HS-27A (cell line): Measurements from ENCODE around the gene MGMT.

Experiments used
- DNase-seq: peaks from one replicate; pipeline ENCODE4 v3.0.0-alpha.2; 2012; ENCODE audit warnings: low read depth, missing footprints

Gene MGMT

DNA sequence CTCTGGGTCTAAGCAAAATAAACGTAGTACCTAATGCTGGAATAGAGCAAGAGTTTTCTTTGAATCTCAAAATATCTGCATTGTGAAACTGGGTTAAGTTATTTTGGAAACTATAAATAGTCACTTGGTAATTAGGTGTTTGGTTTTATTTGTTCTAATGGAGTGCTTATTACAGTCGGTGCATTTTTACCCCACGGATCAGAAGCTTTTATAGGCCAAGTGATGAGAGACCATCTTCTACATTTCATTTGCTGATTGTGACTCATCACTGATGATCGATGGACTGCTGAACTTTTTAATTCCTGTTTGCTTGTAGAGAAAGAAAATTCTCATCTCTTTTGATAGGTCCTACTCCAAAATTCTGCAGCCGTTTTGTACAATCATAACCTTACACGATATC is 28.2 kb downstream of the MGMT start:
- DNase-seq: no peak

DNA sequence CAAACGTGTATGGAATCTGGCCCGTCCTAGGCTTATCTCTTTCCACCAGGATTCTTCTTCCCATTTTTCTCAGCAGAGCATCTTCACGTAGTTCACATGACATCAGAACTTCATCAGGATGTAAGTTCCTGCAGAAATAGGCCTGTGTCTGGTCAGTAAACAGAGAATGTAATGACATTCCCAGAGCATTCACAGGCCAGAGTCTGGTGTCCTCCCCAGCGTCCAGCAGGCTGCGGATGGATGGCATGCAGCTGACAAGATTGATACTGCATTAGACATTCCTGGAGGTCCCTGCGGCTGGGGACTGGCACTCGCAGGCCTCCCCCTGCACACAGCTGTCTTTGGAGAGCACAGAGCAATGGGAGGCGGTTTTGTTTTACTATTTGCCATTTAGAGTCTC is 28.7 kb downstream of the MGMT start:
- no peak for DNase-seq

DNA sequence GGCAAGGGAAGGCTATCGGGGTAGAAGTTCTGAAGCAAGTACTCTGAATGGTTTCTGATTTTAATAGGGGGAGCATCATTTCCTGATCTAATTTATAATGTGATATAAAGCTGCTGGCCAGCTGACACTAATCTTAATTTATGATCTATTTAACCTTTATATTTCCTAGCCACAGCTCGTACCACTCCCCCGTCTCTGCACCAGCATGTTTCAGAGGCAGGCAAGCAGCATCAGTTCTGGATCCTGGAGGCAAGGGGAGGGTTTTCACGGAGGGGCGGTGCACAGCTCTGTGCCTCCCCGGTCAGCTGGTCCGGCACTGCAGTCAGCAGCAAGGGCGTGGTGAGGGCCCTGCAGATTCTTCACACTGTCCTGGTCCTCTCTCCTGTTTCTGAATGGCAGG is 30.0 kb downstream of the MGMT start:
- DNase-seq: no peak

DNA sequence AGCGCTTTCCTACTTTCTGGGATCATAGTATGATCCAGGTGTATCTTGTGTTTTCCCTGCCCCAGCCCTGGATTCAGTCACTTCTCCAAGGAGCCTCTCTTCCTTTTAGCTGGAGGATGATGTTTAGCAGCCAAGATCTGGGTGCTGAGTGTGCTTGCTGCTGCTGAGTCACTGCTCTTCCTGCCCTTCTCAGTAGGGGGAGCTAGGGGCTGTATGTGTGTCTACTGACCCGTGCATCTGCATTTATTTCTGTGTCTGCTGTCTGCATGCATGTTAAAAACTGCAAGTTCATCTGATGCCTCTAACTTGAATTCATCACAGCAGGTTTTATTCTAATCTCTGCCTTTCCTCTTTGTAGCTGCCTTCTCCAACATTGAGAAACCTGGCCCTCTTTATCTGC is 31.6 kb downstream of the MGMT start:
- no peak for DNase-seq

DNA sequence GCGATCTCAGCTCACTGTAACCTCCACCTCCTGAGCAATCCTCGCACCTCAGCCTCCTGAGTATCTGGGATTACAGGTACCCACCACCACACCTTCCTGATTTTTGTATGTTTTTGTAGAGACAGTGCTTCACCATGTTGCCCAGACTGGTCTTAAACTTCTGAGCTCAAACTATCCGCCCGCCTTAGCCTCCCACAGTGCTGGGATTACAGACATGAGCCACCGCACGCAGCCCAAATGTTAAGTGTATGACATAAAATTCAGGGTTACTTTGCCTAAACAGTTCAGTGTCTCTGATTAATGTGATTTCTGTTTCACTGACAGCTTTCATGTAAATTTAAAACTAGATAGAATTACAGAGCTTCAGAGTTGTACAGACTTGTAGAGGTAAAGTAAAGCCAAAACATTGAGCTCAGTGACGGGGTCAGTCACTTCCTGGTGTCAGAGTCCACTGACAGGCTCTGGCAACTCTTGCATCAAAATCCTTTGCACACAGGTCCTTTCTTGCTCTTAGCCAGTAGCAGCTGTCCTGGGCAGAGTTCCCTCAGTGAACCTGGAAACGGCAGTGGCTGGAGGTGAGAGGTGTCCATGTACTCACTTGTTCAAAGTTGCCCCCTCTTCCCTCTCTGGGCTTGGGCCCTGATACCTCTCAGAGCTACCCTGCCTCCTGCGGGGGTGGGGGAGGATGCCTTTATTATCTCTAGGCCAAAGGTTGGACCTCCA is 33.7 kb downstream of the MGMT start:
- no peak for DNase-seq

DNA sequence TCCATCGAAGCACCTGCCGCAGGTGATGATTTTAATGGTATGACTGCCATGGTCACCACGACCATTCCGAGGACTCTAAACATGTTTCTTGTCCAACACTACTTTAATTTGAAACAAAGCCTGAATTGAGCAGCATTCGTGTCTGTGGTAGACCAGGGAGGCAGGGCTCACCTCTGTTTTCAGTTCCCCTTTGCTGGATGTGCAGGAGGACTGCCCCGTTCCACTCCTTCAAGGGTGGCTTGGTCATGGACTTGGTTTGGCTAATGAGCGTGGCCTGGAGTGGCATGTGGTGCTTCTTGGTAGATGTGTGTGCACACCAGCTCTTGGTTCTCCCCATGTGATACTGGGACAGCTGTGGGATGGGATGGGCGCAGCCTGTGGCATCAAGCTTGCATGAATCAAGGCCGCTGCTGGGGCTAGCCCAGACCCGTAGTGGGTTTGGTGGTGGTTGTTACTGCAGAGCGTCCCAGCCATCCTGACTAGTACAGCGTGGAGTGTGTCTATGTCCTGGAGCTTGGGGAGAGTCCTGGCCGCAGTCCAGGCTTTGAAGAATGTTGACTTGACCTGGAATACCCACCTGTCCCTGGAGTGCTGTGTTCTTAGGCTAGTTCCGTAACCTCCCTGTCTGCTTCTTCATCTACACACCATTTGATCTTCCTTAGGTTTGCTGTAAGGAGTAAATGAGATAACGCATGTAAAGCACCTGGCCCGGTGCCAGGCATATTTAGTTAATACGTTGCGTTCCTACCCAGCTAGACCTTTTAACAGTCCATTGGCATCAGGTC is 34.8 kb downstream of the MGMT start:
- no peak for DNase-seq

DNA sequence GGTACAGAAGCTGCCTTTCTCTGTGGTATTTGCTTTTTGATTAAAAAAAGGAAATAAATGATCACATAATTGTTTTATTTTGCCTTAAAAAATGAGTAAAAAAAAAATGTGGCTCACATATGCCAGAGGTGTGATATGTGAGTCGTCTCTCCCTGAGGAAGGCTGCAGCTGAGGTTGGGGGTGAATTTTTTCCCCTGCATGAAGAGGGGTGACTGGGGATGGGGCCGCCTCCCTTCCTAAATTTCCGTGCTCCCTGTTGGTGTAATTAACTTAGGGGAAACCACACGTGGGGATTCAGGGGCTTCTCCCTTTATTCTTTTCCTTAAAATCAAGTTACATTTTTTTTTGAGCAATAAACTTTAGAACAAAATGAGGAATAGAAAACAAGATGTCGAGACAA is 35.4 kb downstream of the MGMT start:
- no peak for DNase-seq

DNA sequence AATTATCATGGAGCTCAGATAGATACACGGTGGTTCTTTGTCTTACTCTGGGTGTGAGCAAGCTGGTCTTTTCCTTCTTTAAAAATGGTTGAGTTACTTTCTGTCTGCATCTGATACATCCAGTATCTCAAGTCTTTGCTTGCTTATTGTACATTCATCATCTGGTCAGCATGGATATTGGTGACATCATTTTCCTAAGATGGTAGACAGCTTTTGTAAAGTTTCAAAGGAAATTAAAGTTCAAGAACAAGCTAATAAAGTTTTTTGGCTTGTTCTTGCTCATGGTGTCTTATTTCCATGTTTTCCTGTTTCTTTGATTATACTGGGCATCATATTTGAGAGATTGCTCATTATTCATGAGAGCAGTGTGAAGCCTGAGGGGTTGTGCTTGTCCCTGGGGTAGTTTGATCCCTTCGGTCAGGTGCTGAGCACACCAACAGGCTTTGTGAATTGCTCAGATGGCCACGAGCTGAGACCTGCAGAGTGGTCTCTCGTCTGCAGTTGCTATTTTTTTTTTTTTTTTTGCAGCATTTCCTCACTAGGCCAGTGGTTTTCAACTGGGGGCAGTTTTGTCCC is 38.5 kb downstream of the MGMT start:
- no peak for DNase-seq

DNA sequence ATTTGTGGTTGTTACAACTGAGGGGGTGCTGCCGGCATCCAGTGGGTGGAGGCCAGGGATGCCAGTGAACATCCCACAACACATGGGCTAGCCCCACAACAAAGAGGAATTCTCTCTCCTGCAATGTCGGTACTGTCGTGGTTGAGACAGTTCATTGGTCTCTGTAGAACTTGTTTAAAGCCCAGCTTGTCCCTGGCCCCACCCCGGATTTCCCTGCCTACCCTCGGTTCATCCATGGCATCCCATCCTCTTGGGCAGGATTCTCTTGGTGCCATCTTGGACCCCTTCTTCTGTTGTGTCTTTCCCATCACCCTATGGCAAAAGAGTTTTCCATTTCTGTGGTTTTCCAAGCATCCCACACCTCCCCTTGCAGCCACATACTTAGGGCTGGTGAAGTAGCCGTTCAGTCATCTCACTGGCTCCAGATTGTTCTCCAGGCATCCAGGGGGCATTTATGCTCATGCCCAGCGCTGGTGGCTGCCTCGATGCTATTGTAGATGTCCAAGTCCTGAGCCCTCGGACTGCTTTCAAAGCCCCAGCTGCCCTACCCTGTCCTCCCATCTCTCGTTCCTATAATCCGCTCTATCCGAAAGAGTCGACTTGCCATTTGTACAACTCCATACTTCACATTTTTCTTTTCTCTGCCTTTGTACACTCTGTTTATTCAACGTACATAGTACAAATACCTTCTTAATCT is 39.2 kb downstream of the MGMT start:
- no peak for DNase-seq

DNA sequence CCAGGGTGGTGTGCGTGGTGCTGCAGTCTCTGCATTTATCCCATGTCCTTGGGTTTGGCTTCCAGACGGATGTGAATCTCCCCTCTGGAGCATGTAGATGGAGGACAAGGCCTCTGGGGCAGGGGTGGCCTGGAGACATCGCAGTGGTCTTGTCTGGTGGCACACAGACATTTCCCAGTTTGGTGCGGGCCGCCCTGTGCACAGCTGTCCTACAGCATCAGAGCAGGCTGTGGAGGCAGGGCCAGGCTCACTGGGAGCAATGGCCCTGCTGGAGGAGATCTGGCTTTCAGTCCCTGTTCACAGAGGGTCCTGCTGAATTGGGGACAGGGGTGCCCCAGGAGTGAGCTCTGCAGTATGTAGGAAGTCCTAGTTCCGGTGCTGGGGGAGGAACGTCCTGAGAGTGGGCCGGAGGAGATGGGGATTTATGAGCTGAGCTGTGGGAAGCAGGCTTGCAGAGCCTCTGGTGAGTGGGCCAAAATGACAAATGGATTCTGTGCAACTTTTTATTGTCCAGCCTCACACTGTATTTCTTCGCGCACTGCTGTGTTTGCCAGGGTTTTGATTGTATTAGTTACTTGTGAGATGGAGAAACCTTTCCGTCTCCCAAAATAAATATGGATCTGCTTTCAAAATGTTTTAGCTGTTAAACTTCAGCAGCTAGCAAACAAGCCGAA is 40.3 kb downstream of the MGMT start:
- DNase-seq: no peak

DNA sequence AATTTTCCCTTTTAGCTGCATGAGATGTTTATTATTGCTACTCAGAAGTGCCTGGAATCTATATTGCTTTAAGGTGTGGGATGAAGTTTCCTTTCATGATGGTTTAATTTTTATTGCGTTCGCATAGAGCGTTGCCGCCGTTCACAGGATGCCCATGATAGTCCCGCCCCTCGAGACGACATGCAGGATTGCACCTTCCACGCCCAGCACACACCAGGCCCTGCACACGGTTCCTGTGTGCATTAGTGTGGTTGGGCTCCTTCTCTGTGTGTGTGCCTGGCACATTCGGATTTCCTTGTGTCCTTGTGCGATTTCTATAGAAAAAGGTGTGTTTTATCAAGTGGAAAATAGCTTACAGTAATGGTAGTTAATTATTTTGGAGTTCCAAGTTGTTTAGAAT is 42.1 kb downstream of the MGMT start:
- no peak for DNase-seq

DNA sequence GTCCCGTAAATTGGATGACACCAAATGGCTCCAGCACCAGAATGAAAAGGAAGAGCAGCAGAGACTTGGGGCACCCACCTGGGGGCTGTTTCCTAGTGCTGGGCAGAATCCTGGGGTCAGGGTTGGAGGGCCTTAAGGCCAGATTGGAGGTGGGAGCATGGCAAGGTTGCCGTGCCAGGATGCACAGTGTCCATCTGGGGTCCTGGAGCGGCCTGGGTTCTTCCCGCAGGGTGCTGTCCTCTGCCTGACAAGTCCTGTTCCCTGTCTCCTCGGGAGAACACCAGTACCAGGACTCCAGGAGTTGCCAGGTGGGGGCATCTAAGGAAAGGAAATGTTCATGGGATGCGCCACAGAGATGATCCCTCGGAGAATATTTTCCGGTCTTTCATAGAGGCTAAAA is 42.8 kb downstream of the MGMT start:
- DNase-seq: no peak

DNA sequence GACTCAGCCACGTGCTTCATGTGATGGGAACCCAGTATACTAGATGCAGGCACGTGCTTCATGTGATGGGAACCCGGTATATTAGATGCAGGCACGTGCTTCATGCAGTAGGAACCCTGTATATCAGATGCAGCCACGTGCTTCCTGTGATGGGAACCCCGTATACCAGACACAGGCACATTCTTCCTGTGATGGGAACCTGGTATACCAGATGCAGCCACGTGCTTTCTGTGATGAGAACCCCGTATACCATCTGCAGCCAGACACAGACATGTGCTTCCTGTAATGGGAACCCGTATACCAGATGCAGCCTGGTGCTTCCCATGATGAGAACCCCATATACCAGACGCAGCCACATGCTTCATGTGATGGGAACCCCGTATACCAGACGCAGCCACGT is 44.0 kb downstream of the MGMT start:
- DNase-seq: no peak

DNA sequence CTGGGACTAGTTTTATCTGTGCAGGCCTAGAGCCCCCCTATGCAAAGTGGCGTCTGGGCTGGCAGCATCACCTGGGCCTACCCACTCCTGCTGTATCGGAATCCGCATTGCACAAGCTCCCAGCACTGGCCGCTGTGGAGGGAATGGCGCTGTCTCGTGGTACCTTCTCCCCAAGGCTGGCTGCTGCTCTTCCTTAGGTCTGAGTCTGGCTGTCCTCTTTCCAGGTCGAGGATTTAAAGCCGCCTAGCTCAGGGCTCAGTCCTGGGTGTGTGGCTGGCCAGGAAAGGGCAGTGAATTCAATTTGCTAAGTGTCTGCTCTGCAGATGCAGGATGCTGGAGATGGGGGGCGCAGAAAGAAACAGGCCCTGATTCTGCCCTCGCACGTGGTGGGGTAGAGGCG is 44.7 kb downstream of the MGMT start:
- no peak for DNase-seq

DNA sequence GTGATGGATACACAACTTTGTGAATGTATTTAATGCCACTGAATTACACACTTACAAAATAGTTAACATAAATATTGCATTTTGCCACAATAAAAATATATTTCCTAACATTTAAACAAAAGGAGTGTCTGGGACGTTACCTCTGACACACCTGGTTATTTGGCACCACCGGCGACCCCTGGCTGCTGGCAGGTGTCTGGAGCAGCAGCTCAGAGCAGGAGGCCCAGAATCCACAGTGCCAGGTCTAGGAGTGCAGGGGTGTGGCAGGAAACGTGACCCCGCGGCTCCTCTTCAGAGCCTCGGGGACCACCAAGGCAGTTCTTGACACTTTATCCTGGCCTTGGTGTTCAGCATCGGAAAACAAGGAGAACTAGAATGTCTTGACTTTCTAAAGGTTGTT is 46.3 kb downstream of the MGMT start:
- DNase-seq: no peak

DNA sequence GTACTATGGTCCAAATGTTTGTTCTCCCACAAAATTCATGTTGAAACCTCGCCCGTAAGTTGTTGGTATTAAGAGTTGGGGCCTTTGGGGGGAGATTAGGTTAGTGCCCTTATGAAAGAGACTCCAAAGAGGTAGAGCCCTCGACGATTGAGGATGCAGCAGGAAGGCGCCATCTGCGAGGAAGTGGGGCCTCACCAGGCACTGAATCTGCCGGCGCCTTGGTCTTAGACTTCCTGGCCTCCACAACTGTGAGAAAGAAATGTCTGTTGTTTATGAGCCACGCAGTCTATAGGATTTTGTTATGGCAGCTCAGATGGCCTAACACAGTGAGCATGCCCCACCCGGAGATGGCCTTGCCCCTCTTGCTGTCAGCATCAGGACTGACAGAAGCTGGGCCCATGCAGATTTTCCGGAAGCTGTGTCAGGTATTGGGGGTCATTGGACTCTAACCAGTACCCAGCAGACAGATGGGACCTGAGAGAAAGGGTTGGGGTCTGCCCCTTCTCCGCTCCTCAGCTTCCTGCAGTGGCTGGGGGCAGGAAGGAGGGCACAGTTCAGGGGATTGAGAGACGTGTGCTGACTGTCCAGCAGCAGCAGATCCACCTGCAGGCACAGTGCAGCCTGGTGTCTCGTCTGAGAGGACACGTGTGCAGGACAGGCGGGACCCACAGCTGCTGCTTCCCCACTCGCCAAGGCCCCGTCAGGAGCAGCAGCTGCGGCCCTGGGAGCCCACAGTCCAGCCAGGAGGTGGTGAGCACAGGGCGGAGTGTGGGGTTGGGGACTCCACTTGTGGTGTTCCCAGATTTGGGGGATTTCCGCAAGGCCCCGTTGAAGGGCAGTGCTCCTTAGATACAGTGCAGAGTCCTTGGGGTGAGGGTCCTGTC is 47.8 kb downstream of the MGMT start:
- no peak for DNase-seq

DNA sequence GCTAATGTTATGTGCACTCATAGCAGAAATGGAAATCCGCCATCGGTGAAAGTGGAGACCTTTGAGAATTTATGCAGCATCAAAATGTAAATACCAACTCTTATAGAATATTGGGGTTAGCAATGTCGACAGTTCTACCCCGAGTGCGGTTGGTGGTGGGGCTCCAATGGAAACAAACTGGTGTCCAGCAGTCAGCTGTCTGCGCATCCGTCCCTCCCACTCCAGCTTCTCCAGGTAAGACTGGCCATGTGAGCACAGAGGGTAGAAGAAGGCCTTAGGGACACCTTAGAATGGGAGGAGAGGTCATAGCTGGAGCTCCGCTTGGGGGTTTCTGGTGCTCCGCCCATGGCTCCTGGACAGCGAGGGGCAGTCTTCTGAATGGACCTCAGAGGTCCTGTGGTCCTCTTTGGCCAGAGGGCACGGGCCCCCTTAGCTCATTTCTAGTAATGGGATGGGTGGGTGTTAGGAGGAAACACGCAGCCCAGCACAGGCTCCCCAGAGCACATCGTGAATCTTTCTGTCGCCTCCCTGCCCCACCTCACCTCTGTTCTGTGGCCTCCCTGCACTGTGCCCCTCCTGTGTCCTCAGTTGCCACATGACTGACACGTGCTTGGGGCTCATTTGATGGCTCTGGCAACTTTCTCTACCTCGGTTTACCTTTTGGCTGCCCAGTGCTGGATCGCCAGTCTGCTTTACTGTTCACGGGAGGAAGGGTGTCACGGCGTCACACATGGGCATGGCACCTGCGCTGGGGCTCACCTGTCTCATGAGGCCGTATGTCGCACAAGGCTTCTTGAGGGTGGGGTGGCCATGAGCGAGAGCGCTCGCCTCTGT is 50.0 kb downstream of the MGMT start:
- no peak for DNase-seq

DNA sequence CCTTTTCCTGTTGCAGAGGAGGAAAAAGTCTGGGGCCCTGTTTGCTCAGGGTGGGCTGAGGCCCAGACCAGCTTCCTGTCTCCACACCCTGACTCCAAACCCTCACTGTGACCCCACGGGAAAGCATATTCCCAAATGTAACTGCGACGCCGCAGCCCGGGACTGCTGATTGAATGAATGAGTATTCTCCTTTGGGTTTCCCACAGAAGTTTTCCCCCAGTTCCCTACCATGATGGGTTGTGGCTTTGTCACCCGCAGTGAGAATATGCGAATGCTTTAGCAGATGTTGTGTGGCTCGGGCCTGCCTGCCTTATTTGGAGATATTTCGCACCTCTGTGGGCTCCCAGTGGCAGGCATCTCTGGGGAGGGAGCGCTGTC is 50.6 kb downstream of the MGMT start:
- DNase-seq: no peak

DNA sequence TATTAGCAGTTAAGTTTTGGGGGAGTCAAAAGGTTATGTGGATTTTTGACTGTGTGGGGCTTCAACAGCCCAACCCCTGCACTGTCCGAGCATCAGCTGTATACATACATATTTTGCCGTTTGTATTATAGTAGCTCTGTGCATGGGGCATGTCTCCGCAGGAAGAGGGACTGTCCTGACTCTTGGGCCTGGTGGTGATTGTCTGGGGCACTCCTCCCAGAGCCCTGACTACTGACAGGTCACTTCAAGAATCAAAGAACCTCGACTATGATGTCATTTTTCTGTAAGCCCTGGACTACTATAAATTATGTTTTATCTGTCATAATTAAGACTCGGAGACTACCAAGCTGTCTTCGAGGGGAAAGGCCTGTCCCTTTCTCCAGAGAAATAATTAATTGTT is 51.8 kb downstream of the MGMT start:
- no peak for DNase-seq

DNA sequence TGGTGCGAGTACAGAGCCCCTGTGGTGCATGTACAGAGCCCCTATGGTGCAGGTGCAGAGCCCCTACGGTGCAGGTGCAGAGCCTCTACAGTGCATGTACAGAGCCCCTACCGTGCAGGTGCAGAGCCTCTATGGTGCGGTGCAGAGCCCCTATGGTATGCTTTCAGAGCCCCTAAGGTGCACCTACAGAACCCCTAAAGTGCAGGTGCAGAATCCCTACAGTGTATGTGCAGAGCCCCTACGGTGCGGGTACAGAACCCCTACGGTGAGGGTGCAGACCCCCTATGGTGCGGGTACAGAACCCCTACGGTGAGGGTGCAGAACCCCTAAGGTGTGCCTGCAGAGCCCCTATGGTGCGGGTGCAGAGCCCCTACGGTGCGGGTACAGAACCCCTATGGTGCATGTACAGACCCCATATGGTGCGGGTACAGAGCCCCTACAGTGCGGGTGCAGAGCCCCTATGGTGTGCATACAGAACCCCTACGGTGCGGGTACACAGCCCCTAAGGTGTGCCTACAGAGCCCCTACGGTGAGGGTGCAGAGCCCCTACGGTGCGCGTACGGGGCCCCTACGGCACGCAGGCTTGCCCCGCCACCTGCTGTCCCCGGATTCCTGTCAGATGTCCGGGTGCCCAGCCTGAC is 53.5 kb downstream of the MGMT start:
- DNase-seq: no peak
